ENCODE data around the gene ZNF160.

DNA sequence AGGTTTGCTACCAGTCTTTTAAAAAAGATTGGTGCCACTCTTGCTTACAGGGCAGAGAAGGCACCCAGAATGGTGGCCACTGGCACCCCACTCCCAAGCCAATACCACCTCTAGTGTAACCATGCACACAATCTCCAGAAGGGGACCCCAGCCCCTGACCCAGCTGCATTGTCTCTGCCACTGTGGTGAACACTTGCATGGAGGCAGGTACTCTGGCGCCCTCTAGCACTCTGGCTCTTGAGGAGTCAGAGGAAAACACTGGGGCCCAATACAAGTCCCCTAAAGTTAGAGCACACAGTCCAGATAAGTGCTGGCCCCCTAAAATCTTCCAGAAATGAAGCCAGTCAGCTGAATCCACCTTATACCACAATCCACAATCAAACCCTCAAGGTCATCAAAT is 83.5 kb downstream of the ZNF160 start:
- TF ChIP-seq CTCF (IDR thresholded peaks at IDR 0.05) (no peak), POLR2A (IDR thresholded peaks at IDR 0.05) (no peak), EP300 (IDR thresholded peaks at IDR 0.05) (no peak), POLR2AphosphoS5 (IDR thresholded peaks at IDR 0.05) (no peak)

All from sigmoid colon (tissue), 4 donors.